ENCODE data around the gene CTPS2. TPM values are rescaled to one million over a fixed set of nuclear protein-coding genes. Genes with fewer than 3 reads are reported as not detected.

CTPS2 gene
- total and polyA plus RNA-seq, 10 of the 15 experiments (the other 5 are each of a cell fraction or from before 2014, with no cell fraction given): 5.9 to 17.8 (median 14.2) TPM

DNA sequence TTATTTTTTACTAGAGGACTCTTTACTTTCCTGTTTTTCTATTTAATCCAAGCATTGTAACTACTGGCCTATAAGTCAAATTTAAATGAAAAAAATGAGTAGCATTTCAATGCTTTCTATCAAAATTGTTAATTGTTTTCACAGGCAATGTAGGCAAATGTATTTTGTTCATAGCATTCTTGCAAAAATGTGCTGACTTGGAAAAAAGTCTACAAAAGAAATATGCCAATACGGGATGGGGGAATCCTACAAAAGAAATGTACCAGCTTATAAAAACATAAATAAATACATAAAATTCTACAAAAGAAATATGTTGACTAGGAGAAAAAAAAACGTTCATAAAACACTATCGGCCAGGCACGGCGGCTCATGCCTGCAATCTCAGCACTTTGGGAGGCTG lies 77.4 kb downstream of the CTPS2 start (continued):
- TF ChIP-seq, protein P1, sequence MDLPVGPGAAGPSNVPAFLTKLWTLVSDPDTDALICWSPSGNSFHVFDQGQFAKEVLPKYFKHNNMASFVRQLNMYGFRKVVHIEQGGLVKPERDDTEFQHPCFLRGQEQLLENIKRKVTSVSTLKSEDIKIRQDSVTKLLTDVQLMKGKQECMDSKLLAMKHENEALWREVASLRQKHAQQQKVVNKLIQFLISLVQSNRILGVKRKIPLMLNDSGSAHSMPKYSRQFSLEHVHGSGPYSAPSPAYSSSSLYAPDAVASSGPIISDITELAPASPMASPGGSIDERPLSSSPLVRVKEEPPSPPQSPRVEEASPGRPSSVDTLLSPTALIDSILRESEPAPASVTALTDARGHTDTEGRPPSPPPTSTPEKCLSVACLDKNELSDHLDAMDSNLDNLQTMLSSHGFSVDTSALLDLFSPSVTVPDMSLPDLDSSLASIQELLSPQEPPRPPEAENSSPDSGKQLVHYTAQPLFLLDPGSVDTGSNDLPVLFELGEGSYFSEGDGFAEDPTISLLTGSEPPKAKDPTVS (IDR thresholded peaks at IDR 0.05; ENCODE audit: low read depth, low read length): no peak
- TF ChIP-seq, protein P2, sequence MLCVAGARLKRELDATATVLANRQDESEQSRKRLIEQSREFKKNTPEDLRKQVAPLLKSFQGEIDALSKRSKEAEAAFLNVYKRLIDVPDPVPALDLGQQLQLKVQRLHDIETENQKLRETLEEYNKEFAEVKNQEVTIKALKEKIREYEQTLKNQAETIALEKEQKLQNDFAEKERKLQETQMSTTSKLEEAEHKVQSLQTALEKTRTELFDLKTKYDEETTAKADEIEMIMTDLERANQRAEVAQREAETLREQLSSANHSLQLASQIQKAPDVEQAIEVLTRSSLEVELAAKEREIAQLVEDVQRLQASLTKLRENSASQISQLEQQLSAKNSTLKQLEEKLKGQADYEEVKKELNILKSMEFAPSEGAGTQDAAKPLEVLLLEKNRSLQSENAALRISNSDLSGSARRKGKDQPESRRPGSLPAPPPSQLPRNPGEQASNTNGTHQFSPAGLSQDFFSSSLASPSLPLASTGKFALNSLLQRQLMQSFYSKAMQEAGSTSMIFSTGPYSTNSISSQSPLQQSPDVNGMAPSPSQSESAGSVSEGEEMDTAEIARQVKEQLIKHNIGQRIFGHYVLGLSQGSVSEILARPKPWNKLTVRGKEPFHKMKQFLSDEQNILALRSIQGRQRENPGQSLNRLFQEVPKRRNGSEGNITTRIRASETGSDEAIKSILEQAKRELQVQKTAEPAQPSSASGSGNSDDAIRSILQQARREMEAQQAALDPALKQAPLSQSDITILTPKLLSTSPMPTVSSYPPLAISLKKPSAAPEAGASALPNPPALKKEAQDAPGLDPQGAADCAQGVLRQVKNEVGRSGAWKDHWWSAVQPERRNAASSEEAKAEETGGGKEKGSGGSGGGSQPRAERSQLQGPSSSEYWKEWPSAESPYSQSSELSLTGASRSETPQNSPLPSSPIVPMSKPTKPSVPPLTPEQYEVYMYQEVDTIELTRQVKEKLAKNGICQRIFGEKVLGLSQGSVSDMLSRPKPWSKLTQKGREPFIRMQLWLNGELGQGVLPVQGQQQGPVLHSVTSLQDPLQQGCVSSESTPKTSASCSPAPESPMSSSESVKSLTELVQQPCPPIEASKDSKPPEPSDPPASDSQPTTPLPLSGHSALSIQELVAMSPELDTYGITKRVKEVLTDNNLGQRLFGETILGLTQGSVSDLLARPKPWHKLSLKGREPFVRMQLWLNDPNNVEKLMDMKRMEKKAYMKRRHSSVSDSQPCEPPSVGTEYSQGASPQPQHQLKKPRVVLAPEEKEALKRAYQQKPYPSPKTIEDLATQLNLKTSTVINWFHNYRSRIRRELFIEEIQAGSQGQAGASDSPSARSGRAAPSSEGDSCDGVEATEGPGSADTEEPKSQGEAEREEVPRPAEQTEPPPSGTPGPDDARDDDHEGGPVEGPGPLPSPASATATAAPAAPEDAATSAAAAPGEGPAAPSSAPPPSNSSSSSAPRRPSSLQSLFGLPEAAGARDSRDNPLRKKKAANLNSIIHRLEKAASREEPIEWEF (IDR thresholded peaks at IDR 0.05; ENCODE audit: insufficient replicate concordance, low read depth, low read length): no peak
- TF ChIP-seq LARP7 (IDR thresholded peaks at IDR 0.05) (no peak), PML (IDR thresholded peaks at IDR 0.05; ENCODE audit: low read length) (no peak), TBL1XR1 (IDR thresholded peaks at IDR 0.05; ENCODE audit: low read depth, low read length) (no peak)
- TF ChIP-seq, protein P3, sequence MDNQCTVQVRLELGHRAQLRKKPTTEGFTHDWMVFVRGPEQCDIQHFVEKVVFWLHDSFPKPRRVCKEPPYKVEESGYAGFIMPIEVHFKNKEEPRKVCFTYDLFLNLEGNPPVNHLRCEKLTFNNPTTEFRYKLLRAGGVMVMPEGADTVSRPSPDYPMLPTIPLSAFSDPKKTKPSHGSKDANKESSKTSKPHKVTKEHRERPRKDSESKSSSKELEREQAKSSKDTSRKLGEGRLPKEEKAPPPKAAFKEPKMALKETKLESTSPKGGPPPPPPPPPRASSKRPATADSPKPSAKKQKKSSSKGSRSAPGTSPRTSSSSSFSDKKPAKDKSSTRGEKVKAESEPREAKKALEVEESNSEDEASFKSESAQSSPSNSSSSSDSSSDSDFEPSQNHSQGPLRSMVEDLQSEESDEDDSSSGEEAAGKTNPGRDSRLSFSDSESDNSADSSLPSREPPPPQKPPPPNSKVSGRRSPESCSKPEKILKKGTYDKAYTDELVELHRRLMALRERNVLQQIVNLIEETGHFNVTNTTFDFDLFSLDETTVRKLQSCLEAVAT (IDR thresholded peaks at IDR 0.05): no peak
